Neural crest cell (in vitro differentiated cells): ENCODE measurements around the gene PTPRR. TPM values are rescaled to one million over a fixed set of nuclear protein-coding genes. Genes with fewer than 3 reads are reported as not detected.

Experiments used
- DNase-seq: peaks from one replicate; pipeline ENCODE4 v3.0.0; 2021; ENCODE audit warnings: low read depth, mixed read lengths, low spot score
- H3K27ac Mint-ChIP-seq: one replicate; pipeline ENCODE4 v1.8.0; 2021; ENCODE audit warnings: mild to moderate bottlenecking, mixed read lengths; ENCODE audit not compliant: unreplicated experiment
- H3K27me3 Mint-ChIP-seq: 2 replicates; pipeline ENCODE4 v1.8.0; 2021; ENCODE audit warnings: low read depth, mild to moderate bottlenecking, mixed read lengths
- H3K36me3 Mint-ChIP-seq: 2 replicates; pipeline ENCODE4 v1.8.0; 2021; ENCODE audit warnings: low read depth, mild to moderate bottlenecking, mixed read lengths
- H3K4me1 Mint-ChIP-seq: 2 replicates; pipeline ENCODE4 v1.8.0; 2021; ENCODE audit warnings: mixed read lengths
- H3K4me3 Mint-ChIP-seq: one replicate; pipeline ENCODE4 v1.8.0; 2021; ENCODE audit warnings: mild to moderate bottlenecking, mixed read lengths
- H3K9me3 Mint-ChIP-seq: 2 replicates; pipeline ENCODE4 v1.8.0; 2021; ENCODE audit warnings: mixed read lengths
- CTCF ChIP-seq: fragments of 200-600 bp; sonication (generic); conservative IDR thresholded peaks from 2 replicates; pipeline ENCODE4 v1.5.0; 2021; ENCODE audit warnings: antibody characterized with exemption, mild to moderate bottlenecking
- total RNA-seq: library from RNA; stranded (reverse); gene quantifications from 2 replicates; pipeline ENCODE4 v1.2.1, GENCODE V29; 2021

The PTPRR gene
- total RNA-seq, 1 donor from 2014 or later: 0.61 TPM

GRCh38 chr12:70733385-70733784 is 187.2 kb downstream of the PTPRR start:
- no peak overlapping the region for H3K4me3 Mint-ChIP-seq
- no peaks in the 10 kb centered on the region for H3K36me3 Mint-ChIP-seq
- DNase-seq: peak; percentile 16
- peaks cover 2% of the 10 kb centered on the region for H3K27me3 Mint-ChIP-seq
- TF ChIP-seq CTCF: peak; percentile 83
- no peaks in the 10 kb centered on the region for H3K4me1 Mint-ChIP-seq
- no peaks in the 10 kb centered on the region for H3K9me3 Mint-ChIP-seq
- H3K27ac Mint-ChIP-seq: no peak overlapping the region

DNA sequence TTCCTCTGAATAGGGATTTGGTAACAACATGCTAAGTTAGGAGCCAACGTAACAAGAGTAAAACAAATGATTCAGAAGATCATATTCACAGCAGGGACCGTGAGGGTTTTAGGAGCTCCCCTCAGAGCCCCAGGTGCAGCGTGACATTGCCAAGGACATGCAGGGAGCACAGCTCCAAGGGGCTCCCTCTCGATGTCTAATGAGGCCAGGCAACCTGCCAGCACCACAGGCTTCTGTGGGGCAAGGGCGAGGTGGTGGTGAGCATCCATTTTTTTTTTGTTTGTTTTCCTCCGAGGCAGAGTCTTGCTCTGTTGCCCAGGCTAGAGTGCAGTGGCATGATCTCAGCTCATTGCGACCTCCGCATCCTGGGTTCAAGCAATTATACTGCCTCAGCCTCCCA is 188.3 kb downstream of the PTPRR start:
- no peaks in the 10 kb centered on the region for H3K4me1 Mint-ChIP-seq

DNA sequence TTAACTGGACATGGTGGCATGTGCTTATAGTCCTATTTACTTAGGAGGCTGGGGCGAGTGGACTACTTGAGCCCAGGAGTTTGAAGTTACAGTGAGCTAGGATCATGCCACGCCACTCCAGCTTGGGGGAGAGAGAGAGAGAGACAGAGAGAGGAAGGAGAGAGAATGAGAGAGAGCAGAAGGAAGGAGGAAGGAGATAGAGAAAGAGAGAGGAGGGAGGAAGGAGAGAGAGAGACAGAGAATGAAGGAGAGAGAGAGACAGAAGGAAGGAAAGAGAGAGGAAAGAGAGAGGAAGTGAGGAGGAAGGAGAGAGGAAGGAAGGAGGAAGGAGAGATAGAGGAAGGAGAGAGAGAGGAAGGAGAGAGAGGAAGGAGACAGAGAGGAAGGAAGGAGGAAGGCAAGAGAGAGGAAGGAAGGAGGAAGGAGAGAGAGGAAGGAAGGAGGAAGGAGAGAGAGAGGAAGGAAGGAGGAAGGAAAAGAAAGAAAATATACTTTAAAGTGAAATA is 189.8 kb downstream of the PTPRR start:
- Mint-ChIP-seq H3K9me3 (no peaks in the 10 kb centered on the region), H3K4me3 (no peak overlapping the region), H3K27me3 (peaks cover 2% of the 10 kb centered on the region), H3K36me3 (no peaks in the 10 kb centered on the region), H3K4me1 (no peaks in the 10 kb centered on the region), H3K27ac (no peak overlapping the region)
- TF ChIP-seq CTCF: no peak
- DNase-seq: no peak

More for the DNA sequence above, 188.3 kb downstream of the PTPRR start:
- no peaks in the 10 kb centered on the region for H3K9me3 Mint-ChIP-seq
- TF ChIP-seq CTCF: no peak
- no peaks in the 10 kb centered on the region for H3K36me3 Mint-ChIP-seq
- peaks cover 2% of the 10 kb centered on the region for H3K27me3 Mint-ChIP-seq
- H3K27ac Mint-ChIP-seq: no peak overlapping the region
- H3K4me3 Mint-ChIP-seq: no peak overlapping the region
- DNase-seq: no peak

GRCh38 chr12:70724444-70724843 is 196.1 kb downstream of the PTPRR start:
- TF ChIP-seq CTCF: peak; percentile 39
- Mint-ChIP-seq H3K27ac (no peak overlapping the region), H3K4me3 (no peak overlapping the region), H3K9me3 (no peaks in the 10 kb centered on the region), H3K36me3 (no peaks in the 10 kb centered on the region), H3K27me3 (peaks cover 3% of the 10 kb centered on the region), H3K4me1 (peaks cover 9% of the 10 kb centered on the region)
- DNase-seq: no peak

GRCh38 chr12:70722584-70723343 is 197.8 kb downstream of the PTPRR start:
- no peak for TF ChIP-seq CTCF
- no peak for DNase-seq

More at GRCh38 chr12:70722584-70723343, 197.8 kb downstream of the PTPRR start:
- no peak overlapping the region for H3K27ac Mint-ChIP-seq
- no peaks in the 10 kb centered on the region for H3K36me3 Mint-ChIP-seq
- no peaks in the 10 kb centered on the region for H3K9me3 Mint-ChIP-seq
- H3K4me1 Mint-ChIP-seq: peaks cover 12% of the 10 kb centered on the region
- no peak overlapping the region for H3K4me3 Mint-ChIP-seq
- peaks cover 3% of the 10 kb centered on the region for H3K27me3 Mint-ChIP-seq
